ENCODE measurements around the gene UNC93A. TPM values are rescaled to one million over a fixed set of nuclear protein-coding genes. Genes with fewer than 3 reads are reported as not detected.

The UNC93A gene
- total RNA-seq, 1 experiment from 2014 or later = not detected

- H3K27me3 ChIP-seq (ENCODE audit: insufficient read depth, low read length) = peaks cover 51% of the 10 kb centered on the region
- H3K9me3 ChIP-seq (ENCODE audit: control insufficient read depth in 1 of 2, insufficient read depth in 1 of 2, low read depth in 1 of 2, low read length in 2 of 2) = no peaks in the 10 kb centered on the region
- H3K27ac ChIP-seq (ENCODE audit: low read depth, low read length) = no peak overlapping the region
- TF ChIP-seq ZBTB33 (IDR thresholded peaks at IDR 0.05; ENCODE audit: extremely low read depth, insufficient replicate concordance, low read length) (no peak), ATF3 (IDR thresholded peaks at IDR 0.05) (no peak), EZH2 (IDR thresholded peaks at IDR 0.05) (no peak), SP1 (IDR thresholded peaks at IDR 0.05; ENCODE audit: low read depth) (no peak), SIN3A (IDR thresholded peaks at IDR 0.05; ENCODE audit: low read depth) (no peak), YY1 (IDR thresholded peaks at IDR 0.05; ENCODE audit: extremely low read depth, insufficient replicate concordance, low read depth, low read length) (no peak), ZFX (IDR thresholded peaks at IDR 0.05) (no peak), CTCF (IDR thresholded peaks at IDR 0.05 in 2 of 3, conservative IDR thresholded peaks at IDR 0.05 in 1 of 3; ENCODE audit: borderline replicate concordance in 1 of 3, insufficient read depth in 1 of 3, low read depth in 2 of 3, low read length in 2 of 3) (no peak), CEBPB (IDR thresholded peaks at IDR 0.05; ENCODE audit: low read depth) (no peak)
- H3K36me3 ChIP-seq (ENCODE audit: control insufficient read depth in 1 of 2, insufficient read depth in 2 of 2, low read length in 2 of 2) = no peaks in the 10 kb centered on the region
- H3K79me2 ChIP-seq (ENCODE audit: insufficient read depth, low read length) = no peaks in the 10 kb centered on the region
- DNase-seq (ENCODE audit: low read depth, low spot score) (no peak), ATAC-seq (no peak)
- ChIA-PET POLR2A (no interaction called here), CTCF (no interaction called here), RAD21 (ENCODE audit: low non-redundant PET in 1 of 2, low total read pairs in 2 of 2, uncharacterized antibody in 2 of 2, unreplicated experiment in 2 of 2) (no interaction called here)
- H4K20me1 ChIP-seq (ENCODE audit: insufficient read depth) = no peaks in the 10 kb centered on the region
- intact Hi-C loops (cut with micrococcal nuclease) = no loop called here
- H3K4me2 ChIP-seq (ENCODE audit: low read length) = no peak overlapping the region
- no peaks in the 10 kb centered on the region for H3K9me2 ChIP-seq (ENCODE audit: insufficient read depth)
- H3K9ac ChIP-seq (ENCODE audit: low read length) = no peak overlapping the region
- H3K4me3 ChIP-seq (replicated peaks in 1 of 2; ENCODE audit: low read depth in 1 of 2, low read length in 2 of 2) = no peak overlapping the region
- no peak overlapping the region for H2AFZ ChIP-seq (ENCODE audit: low read depth, low read length, poor library complexity, severe bottlenecking)
- no peaks in the 10 kb centered on the region for H3K4me1 ChIP-seq (ENCODE audit: control insufficient read depth in 1 of 2, insufficient read depth in 2 of 2, low read length in 2 of 2)
- BruUV-seq (replicated peaks) = no TSS peak
These were observed 3.1 kb downstream of the UNC93A start for GRCh38 chr6:167294241-167294640.

All from HCT116 (cell line).